Hepatocyte (in vitro differentiated cells): ENCODE measurements around the gene RHOF. TPM values are rescaled to one million over a fixed set of nuclear protein-coding genes. Genes with fewer than 3 reads are reported as not detected.

ENCODE experiments used
- DNase-seq: peaks from one replicate; pipeline ENCODE4 v3.0.0-alpha.2; 2016; ENCODE audit warnings: low spot score
- H2AFZ ChIP-seq: fragments of 200-600 bp; sonication (generic); 2 replicates; pipeline ENCODE4 v1.6.0; 2016; ENCODE audit warnings: antibody characterized with exemption, mild to moderate bottlenecking
- H3K27ac ChIP-seq: fragments of 200-600 bp; sonication (generic); 2 replicates; pipeline ENCODE4 v1.5.1; 2016; ENCODE audit warnings: mild to moderate bottlenecking
- H3K27me3 ChIP-seq: fragments of 200-600 bp; sonication (generic); 2 replicates; pipeline ENCODE4 v1.6.1; 2016
- H3K36me3 ChIP-seq: fragments of 200-600 bp; sonication (generic); replicated peaks from 2 replicates; pipeline ENCODE4 v1.5.1; 2016; ENCODE audit warnings: low read depth; ENCODE audit not compliant: insufficient read depth
- H3K4me1 ChIP-seq: fragments of 200-600 bp; sonication (generic); 2 replicates; pipeline ENCODE4 v1.5.1; 2016; ENCODE audit warnings: mild to moderate bottlenecking, moderate library complexity; ENCODE audit not compliant: insufficient read depth
- H3K4me2 ChIP-seq: fragments of 200-600 bp; sonication (generic); 2 replicates; pipeline ENCODE4 v1.6.0; 2016
- H3K4me3 ChIP-seq: fragments of 200-600 bp; sonication (generic); 2 replicates; pipeline ENCODE4 v1.5.1; 2016; ENCODE audit warnings: mild to moderate bottlenecking
- H3K79me2 ChIP-seq: fragments of 200-600 bp; sonication (generic); 2 replicates; pipeline ENCODE4 v1.6.0; 2017; ENCODE audit warnings: mild to moderate bottlenecking
- H3K9me2 ChIP-seq: fragments of 200-600 bp; sonication (generic); replicated peaks from 2 replicates; pipeline ENCODE4 v1.6.0; 2017; ENCODE audit warnings: mild to moderate bottlenecking; ENCODE audit not compliant: insufficient read depth
- H3K9me3 ChIP-seq: fragments of 200-600 bp; sonication (generic); 2 replicates; pipeline ENCODE4 v1.5.1; 2016; ENCODE audit warnings: low read depth, mild to moderate bottlenecking
- H4K20me1 ChIP-seq: fragments of 200-600 bp; sonication (generic); 2 replicates; pipeline ENCODE4 v1.6.0; 2016; ENCODE audit warnings: mild to moderate bottlenecking; ENCODE audit not compliant: insufficient read depth, poor library complexity, severe bottlenecking
- CTCF ChIP-seq: fragments of 200-600 bp; sonication (generic); IDR thresholded peaks from 2 replicates; pipeline ENCODE4 v1.5.1; 2016; ENCODE audit warnings: antibody characterized with exemption, mild to moderate bottlenecking; ENCODE audit not compliant: poor library complexity
- EZH2 ChIP-seq: fragments of 200-600 bp; sonication (generic); IDR thresholded peaks from 2 replicates; pipeline ENCODE4 v1.6.1; 2016; ENCODE audit warnings: antibody characterized with exemption, mild to moderate bottlenecking, borderline replicate concordance
- EZH2phosphoT487 ChIP-seq: fragments of 200-600 bp; sonication (generic); IDR thresholded peaks from one replicate; pipeline ENCODE4 v1.6.1; 2018; ENCODE audit warnings: antibody characterized with exemption, mild to moderate bottlenecking, low read depth, moderate library complexity; ENCODE audit not compliant: unreplicated experiment, severe bottlenecking
- WGBS: methylation state at CpG from one replicate; pipeline ENCODE4 v1.1.6; 2016; ENCODE audit warnings: low lambda C conversion rate; ENCODE audit errors: missing lambda C conversion rate; 5-methylcytosine and 5-hydroxymethylcytosine counted together
- polyA plus RNA-seq: library from polyadenylated mRNA; unstranded; fragments of >200 nt; fragmentation: Nextera tagmentation; extraction: Ambion mirVana; gene quantifications from 2 replicates; pipeline ENCODE4 v1.2.1, GENCODE V29; 2016
- total RNA-seq: library from RNA; depleted of rRNA; stranded (reverse); fragments of >200 nt; gene quantifications from 2 replicates; pipeline ENCODE4 v1.2.3, GENCODE V29; 2014

The RHOF gene
- total and polyA plus RNA-seq, 2 experiments from 2014 or later: 40.4 to 45.3 TPM

GRCh38 chr12:121770813-121771625, 22.5 kb downstream of the RHOF start:
- WGBS: 80% methylated on average over 25 of the region's 25 CpGs
- no peaks in the 10 kb centered on the region for H3K79me2 ChIP-seq
- no peaks in the 10 kb centered on the region for H3K9me2 ChIP-seq
- peak overlapping the region; percentile 73 for H3K27ac ChIP-seq
- no peak overlapping the region for H3K4me3 ChIP-seq
- DNase-seq: no peak
- no peaks in the 10 kb centered on the region for H4K20me1 ChIP-seq
- no peaks in the 10 kb centered on the region for H3K27me3 ChIP-seq
- no peaks in the 10 kb centered on the region for H3K36me3 ChIP-seq
- peaks cover 10% of the 10 kb centered on the region for H3K4me1 ChIP-seq
- TF ChIP-seq EZH2phosphoT487 (no peak), CTCF (no peak), EZH2 (no peak)
- no peaks in the 10 kb centered on the region for H3K9me3 ChIP-seq
- H2AFZ ChIP-seq: no peak overlapping the region
- H3K4me2 ChIP-seq: peak overlapping the region; percentile 10

GRCh38 chr12:121770388-121770787, 23.1 kb downstream of the RHOF start:
- Histone ChIP-seq H3K36me3 (no peaks in the 10 kb centered on the region), H3K4me1 (peaks cover 15% of the 10 kb centered on the region), H3K27ac (peak overlapping the region; percentile 73), H3K4me3 (no peak overlapping the region), H3K4me2 (peak overlapping the region; percentile 10), H3K9me2 (no peaks in the 10 kb centered on the region), H3K27me3 (no peaks in the 10 kb centered on the region), H3K9me3 (no peaks in the 10 kb centered on the region), H4K20me1 (no peaks in the 10 kb centered on the region), H2AFZ (no peak overlapping the region), H3K79me2 (no peaks in the 10 kb centered on the region)
- no peak for TF ChIP-seq EZH2phosphoT487
- TF ChIP-seq EZH2: no peak
- no peak for TF ChIP-seq CTCF
- DNase-seq: no peak
- WGBS: 64% methylated on average over 9 of the region's 9 CpGs

GRCh38 chr12:121769831-121770301, 23.6 kb downstream of the RHOF start:
- no peaks in the 10 kb centered on the region for H3K9me2 ChIP-seq
- no peaks in the 10 kb centered on the region for H3K79me2 ChIP-seq
- H3K36me3 ChIP-seq: no peaks in the 10 kb centered on the region
- peak overlapping the region; percentile 10 for H3K4me2 ChIP-seq
- no peak for TF ChIP-seq EZH2
- TF ChIP-seq CTCF: no peak
- TF ChIP-seq EZH2phosphoT487: no peak
- peak; percentile 72 for DNase-seq
- H4K20me1 ChIP-seq: no peaks in the 10 kb centered on the region
- peak overlapping the region; percentile 73 for H3K27ac ChIP-seq
- H3K4me1 ChIP-seq: peaks cover 18% of the 10 kb centered on the region
- 82% methylated on average over 11 of the region's 11 CpGs for WGBS
- H3K9me3 ChIP-seq: no peaks in the 10 kb centered on the region
- no peak overlapping the region for H3K4me3 ChIP-seq
- no peak overlapping the region for H2AFZ ChIP-seq
- H3K27me3 ChIP-seq: no peaks in the 10 kb centered on the region
